PC-9 (cell line): Measurements from ENCODE around the gene FAM110A. TPM values are rescaled to one million over a fixed set of nuclear protein-coding genes. Genes with fewer than 3 reads are reported as not detected.

Source experiments
- BruUV-seq: library from RNA; stranded (reverse); fragments of 400-500 nt; replicated peaks from 2 replicates; lab custom pipeline; 2021; lab: Mats Ljungman, UMichigan
- CTCF ChIA-PET: fragments of 300-600 bp; sonication (Branson Sonifier 250); formaldehyde crosslinking; loops from one replicate; lab custom pipeline; 2022; ENCODE audit warnings: antibody characterized with exemption; lab: Charles Lee
- POLR2A ChIA-PET: fragments of 300-600 bp; sonication (Branson Sonifier 250); formaldehyde crosslinking; loops from one replicate; lab custom pipeline; 2022; ENCODE audit warnings: antibody characterized with exemption; ENCODE audit not compliant: unreplicated experiment; lab: Charles Lee
- DNase-seq, 2 experiments: peaks; one replicate each; pipeline versions ENCODE4 v3.0.0 to v3.0.0-alpha.2; 2015 to 2022; ENCODE audit warnings: mixed read lengths in 1 of 2
- H2AFZ ChIP-seq: fragments of 200-600 bp; sonication (generic); 2 replicates; pipeline ENCODE4 v1.8.1; 2017; ENCODE audit warnings: antibody characterized with exemption
- H3F3A ChIP-seq: fragments of 200-600 bp; sonication (generic); 2 replicates; pipeline ENCODE4 v1.8.1; 2017; ENCODE audit warnings: antibody characterized with exemption, mild to moderate bottlenecking, low read depth; ENCODE audit not compliant: insufficient read depth
- H3K27ac ChIP-seq: fragments of 200-600 bp; sonication (generic); 2 replicates; pipeline ENCODE4 v1.6.1; 2016; ENCODE audit warnings: mixed run types
- H3K27me3 ChIP-seq: fragments of 200-600 bp; sonication (generic); 2 replicates; pipeline ENCODE4 v1.6.1; 2016; ENCODE audit warnings: low read depth, mixed run types; ENCODE audit not compliant: insufficient read depth
- H3K36me3 ChIP-seq: fragments of 200-600 bp; sonication (generic); 2 replicates; pipeline ENCODE4 v1.6.1; 2016; ENCODE audit warnings: low read depth, mixed run types
- H3K4me1 ChIP-seq: fragments of 200-600 bp; sonication (generic); replicated peaks from 2 replicates; pipeline ENCODE4 v1.6.1; 2016; ENCODE audit warnings: mixed run types; ENCODE audit not compliant: insufficient read depth
- H3K4me2 ChIP-seq: fragments of 200-600 bp; sonication (generic); 2 replicates; pipeline ENCODE4 v1.6.1; 2017; ENCODE audit warnings: mixed run types
- H3K4me3 ChIP-seq: fragments of 200-600 bp; sonication (generic); 2 replicates; pipeline ENCODE4 v1.6.1; 2016; ENCODE audit warnings: mixed run types
- H3K79me2 ChIP-seq: fragments of 200-600 bp; sonication (generic); 2 replicates; pipeline ENCODE4 v1.6.1; 2017; ENCODE audit warnings: low read depth, mixed run types
- H3K9me2 ChIP-seq: fragments of 200-600 bp; sonication (generic); 2 replicates; pipeline ENCODE4 v1.8.1; 2017; ENCODE audit warnings: mild to moderate bottlenecking; ENCODE audit not compliant: insufficient read depth
- H3K9me3 ChIP-seq: fragments of 200-600 bp; sonication (generic); 2 replicates; pipeline ENCODE4 v1.8.1; 2016; ENCODE audit warnings: low read depth; ENCODE audit not compliant: insufficient read depth
- H4K20me1 ChIP-seq: fragments of 200-600 bp; sonication (generic); 2 replicates; pipeline ENCODE4 v1.8.1; 2017; ENCODE audit not compliant: insufficient read depth
- CTCF ChIP-seq: fragments of 200-600 bp; sonication (generic); conservative IDR thresholded peaks from 2 replicates; pipeline ENCODE4 v1.6.1; 2017; ENCODE audit warnings: mixed run types, antibody characterized with exemption, mild to moderate bottlenecking, moderate library complexity
- EZH2 ChIP-seq: fragments of 200-600 bp; sonication (generic); IDR thresholded peaks from 2 replicates; pipeline ENCODE4 v1.8.0; 2017; ENCODE audit warnings: antibody characterized with exemption, low read depth
- intact Hi-C: fragments of 100-400 bp; cut with micrococcal nuclease; formaldehyde crosslinking; loops from one replicate; pipeline ENCODE4 v1.10.0; 2022; ENCODE audit not compliant: unreplicated experiment
- total RNA-seq: library from RNA; stranded (reverse); gene quantifications from 2 replicates; pipeline ENCODE4 v1.2.3, GENCODE V29; 2021

The FAM110A gene
- total RNA-seq, 1 experiment from 2014 or later: 30.8 TPM

- no peaks in the 10 kb centered on the region for H3K9me3 ChIP-seq
- H3K79me2 ChIP-seq: no peaks in the 10 kb centered on the region
- no peak overlapping the region for H2AFZ ChIP-seq
- TF ChIP-seq CTCF: no peak
- no peak for TF ChIP-seq EZH2
- BruUV-seq: no TSS peak
- no peak overlapping the region for H3K27ac ChIP-seq
- H3K4me2 ChIP-seq: no peak overlapping the region
- intact Hi-C loops: no loop called here
- no peak for DNase-seq
- H3K4me3 ChIP-seq: no peak overlapping the region
- CTCF ChIA-PET: no interaction called here
- H4K20me1 ChIP-seq: no peaks in the 10 kb centered on the region
- H3K4me1 ChIP-seq: no peaks in the 10 kb centered on the region
- POLR2A ChIA-PET: no interaction called here
- no peaks in the 10 kb centered on the region for H3K36me3 ChIP-seq
- peaks cover 9% of the 10 kb centered on the region for H3F3A ChIP-seq
- H3K27me3 ChIP-seq: no peaks in the 10 kb centered on the region; the same call in 1 of the 2 replicates
- no peaks in the 10 kb centered on the region for H3K9me2 ChIP-seq
These were observed 20.1 kb upstream of the FAM110A start for GRCh38 chr20:813390-813789.

GRCh38 chr20:815226-815625 is 18.3 kb upstream of the FAM110A start:
- Histone ChIP-seq H3K4me1 (no peaks in the 10 kb centered on the region), H3K27ac (no peak overlapping the region), H3K27me3 (no peaks in the 10 kb centered on the region; the same call in 1 of the 2 replicates), H3K36me3 (no peaks in the 10 kb centered on the region), H3K79me2 (no peaks in the 10 kb centered on the region), H3F3A (peaks cover 18% of the 10 kb centered on the region), H2AFZ (no peak overlapping the region), H4K20me1 (no peaks in the 10 kb centered on the region), H3K9me2 (no peaks in the 10 kb centered on the region), H3K4me2 (no peak overlapping the region), H3K4me3 (no peak overlapping the region), H3K9me3 (no peaks in the 10 kb centered on the region)
- no peak for TF ChIP-seq CTCF
- no peak for TF ChIP-seq EZH2
- DNase-seq: no peak
- POLR2A ChIA-PET: no interaction called here
- intact Hi-C loops: no loop called here
- CTCF ChIA-PET: interaction anchor here (3.8 kb wide), 1 partner anchor 141 kb away, joined by 27 read pairs; no protein-coding TSS in a partner anchor
- no TSS peak for BruUV-seq

GRCh38 chr20:815914-816606 is 17.5 kb upstream of the FAM110A start:
- Histone ChIP-seq H3K4me3 (no peak overlapping the region), H3F3A (peaks cover 18% of the 10 kb centered on the region), H3K9me3 (no peaks in the 10 kb centered on the region), H4K20me1 (no peaks in the 10 kb centered on the region), H3K4me1 (no peaks in the 10 kb centered on the region), H3K27ac (no peak overlapping the region), H3K4me2 (no peak overlapping the region), H3K9me2 (no peaks in the 10 kb centered on the region), H3K36me3 (no peaks in the 10 kb centered on the region), H3K27me3 (no peaks in the 10 kb centered on the region; the same call in 1 of the 2 replicates), H2AFZ (no peak overlapping the region), H3K79me2 (no peaks in the 10 kb centered on the region)
- CTCF ChIA-PET: interaction anchor here (0.6 to 3.8 kb wide), 3 partner anchors 12 to 293 kb away, joined by 3 to 27 read pairs (median 3); no protein-coding TSS in a partner anchor
- intact Hi-C loops: loop anchor here (1.0 kb wide), 4 partner anchors 140 to 397 kb away; no protein-coding TSS in a partner anchor
- BruUV-seq: no TSS peak
- peak in 1 of 2 experiments; percentile 60 for DNase-seq
- POLR2A ChIA-PET: no interaction called here
- TF ChIP-seq EZH2 (no peak), CTCF (peak; percentile 99)
